Measurements from ENCODE around the gene FOXP3.
A peak's percentile ranks its signal among the peaks of the same experiment; 100 is the strongest.

The FOXP3 gene

GRCh38 chrX:49273181-49273727 is 8.7 kb upstream of the FOXP3 start:
- DNase-seq: no peak

DNA sequence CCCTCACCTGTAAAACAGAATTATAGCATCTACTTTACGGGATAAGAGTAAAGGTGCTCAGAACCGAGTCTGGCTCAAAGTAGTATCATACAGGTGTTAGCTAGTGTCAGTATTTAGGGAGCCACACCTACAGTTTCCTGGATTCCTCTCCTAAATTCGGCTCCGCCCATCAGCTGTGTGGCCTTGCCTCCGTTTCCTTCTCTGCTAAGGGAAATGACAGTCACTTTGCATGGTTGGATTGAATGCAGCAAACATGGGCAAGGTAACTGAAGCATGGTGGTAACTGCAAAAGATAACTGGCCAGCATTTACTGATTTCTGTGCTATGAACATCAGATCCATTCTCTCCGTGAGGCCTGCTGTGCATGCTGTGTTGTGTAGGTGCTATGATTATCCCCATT is 7.9 kb upstream of the FOXP3 start:
- DNase-seq: no peak

- no peak for DNase-seq
Observed at GRCh38 chrX:49271341-49271740, 6.8 kb upstream of the FOXP3 start.

GRCh38 chrX:49270249-49270921 is 5.9 kb upstream of the FOXP3 start:
- DNase-seq: no peak

DNA sequence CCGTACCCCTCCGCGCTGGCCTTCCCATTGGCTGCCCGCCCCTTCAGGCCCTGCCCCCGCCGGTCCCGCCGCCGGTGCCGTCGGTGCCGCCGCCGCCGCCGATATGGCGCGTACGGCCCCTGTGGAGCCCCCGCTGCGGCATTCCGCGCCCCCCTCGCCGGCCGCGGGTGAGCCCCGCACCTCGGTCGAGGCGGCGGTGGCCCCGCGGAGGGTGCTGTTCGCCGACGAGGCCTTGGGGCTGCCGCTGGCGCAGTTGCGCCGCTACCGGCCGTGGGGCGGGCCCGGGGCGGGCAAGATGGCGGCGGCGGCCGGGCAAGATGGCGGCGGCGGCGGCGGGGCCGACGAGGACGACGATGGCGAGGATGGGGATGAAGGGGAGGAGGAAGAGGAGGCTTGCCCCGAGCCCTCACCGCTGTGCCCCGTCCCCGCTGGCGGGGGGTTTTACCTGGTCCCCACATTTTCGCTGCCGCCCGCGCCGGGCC is 5.3 kb upstream of the FOXP3 start, which contains the start of gene PPP1R3F:
TSS of gene PPP1R3F (plus strand) at position 27 of the 482 bp plus-strand sequence. CDS start at position 104, 77 bp downstream.
- peak; percentile 73 for DNase-seq

- DNase-seq: peak; percentile 96
Observed at GRCh38 chrX:49269010-49269766, 4.7 kb upstream of the FOXP3 start.

DNA sequence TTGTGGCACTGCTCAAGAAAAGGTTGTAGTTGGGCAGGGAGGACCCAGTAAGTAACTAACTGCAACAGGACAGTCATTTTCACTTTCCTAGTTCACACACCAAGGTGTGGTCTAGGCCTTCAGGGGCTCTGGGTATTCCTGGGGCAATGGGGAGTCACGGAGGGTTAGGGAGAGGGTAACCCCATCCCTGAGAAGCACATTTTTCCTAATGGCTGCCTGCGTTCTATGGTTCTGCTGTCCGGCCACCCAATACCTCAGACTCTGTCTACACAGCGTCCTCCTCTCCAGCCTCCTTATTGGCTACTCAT is 4.1 kb upstream of the FOXP3 start:
- no peak for DNase-seq

- no peak for DNase-seq
Observed at GRCh38 chrX:49266523-49267445, 2.3 kb upstream of the FOXP3 start.

DNA sequence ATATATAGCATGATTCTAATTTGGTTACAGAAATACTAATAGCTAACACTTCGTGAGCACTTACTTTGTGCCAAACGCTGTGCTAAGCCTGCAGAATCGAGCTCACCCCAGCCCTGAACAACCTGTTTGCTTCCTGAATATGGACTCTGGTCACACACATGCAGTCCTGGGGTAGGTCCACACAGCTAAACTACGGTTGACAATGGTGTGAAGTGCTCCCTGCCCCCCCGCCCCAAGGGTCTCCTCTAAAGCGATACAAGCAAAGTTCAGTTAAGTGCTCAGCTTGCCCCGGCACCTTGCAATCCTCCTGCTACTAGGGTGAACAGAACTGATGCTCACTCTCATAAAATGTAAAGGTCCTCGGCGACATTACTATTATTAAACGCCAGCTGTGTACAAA is 879 bp downstream of the FOXP3 start:
- DNase-seq: no peak

- DNase-seq: no peak
Observed at GRCh38 chrX:49262603-49263002, 1.9 kb downstream of the FOXP3 start.

DNA sequence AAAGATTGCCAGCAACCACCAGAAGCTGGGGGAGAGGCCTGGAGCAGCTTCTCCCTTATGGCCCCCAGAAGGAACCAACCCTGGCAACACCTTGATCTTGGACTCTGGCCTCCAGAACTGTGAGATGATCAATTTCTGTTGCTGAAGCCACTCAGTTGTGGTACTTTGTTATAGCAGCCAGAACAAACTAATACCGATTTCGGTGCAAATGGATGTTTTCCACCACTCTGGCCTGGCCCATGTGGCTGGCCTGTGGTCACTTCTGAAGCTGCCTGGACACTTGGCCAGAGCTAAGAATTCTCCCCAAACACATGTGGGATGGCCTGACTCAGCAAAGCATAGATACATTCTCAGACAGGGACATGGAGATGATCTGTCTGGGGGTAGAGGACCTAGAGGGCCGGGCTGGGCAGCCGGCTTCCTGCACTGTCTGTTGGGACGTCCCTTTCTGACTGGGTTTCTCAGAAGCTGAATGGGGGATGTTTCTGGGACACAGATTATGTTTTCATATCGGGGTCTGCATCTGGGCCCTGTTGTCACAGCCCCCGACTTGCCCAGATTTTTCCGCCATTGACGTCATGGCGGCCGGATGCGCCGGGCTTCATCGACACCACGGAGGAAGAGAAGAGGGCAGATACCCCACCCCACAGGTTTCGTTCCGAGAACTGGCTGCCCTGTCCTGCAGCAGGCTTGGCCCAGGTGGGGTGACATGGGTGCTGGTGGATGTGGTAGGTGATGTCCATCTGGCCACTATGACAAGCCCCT is 4.1 kb downstream of the FOXP3 start:
- DNase-seq: no peak

DNA sequence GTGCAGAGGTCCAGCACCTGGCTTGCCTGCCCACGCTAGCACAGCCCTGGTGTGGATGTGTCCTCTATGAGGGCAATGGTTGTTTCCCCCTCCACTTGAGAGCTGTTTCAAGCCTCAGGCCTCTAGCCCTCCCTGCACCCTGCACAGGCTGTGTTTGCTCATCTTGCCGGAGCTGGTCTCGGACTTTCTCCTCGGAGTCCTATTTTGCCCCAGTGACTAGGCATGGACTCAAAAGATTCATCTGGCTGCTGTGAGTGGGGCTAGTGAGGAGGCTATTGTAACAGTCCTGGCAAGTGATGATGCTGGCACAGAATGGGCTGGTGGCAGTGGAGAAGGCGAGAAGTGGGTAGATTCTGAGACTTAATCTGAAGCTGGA is 5.8 kb downstream of the FOXP3 start:
- DNase-seq: no peak

- no peak for DNase-seq
Observed at GRCh38 chrX:49257846-49258748, 6.4 kb downstream of the FOXP3 start.

- no peak for DNase-seq
Observed at GRCh38 chrX:49257074-49257790, 7.3 kb downstream of the FOXP3 start.

- DNase-seq: no peak
Observed at GRCh38 chrX:49256268-49256995, 8.1 kb downstream of the FOXP3 start.

GRCh38 chrX:49254639-49255038 is 9.9 kb downstream of the FOXP3 start:
- no peak for DNase-seq

DNA sequence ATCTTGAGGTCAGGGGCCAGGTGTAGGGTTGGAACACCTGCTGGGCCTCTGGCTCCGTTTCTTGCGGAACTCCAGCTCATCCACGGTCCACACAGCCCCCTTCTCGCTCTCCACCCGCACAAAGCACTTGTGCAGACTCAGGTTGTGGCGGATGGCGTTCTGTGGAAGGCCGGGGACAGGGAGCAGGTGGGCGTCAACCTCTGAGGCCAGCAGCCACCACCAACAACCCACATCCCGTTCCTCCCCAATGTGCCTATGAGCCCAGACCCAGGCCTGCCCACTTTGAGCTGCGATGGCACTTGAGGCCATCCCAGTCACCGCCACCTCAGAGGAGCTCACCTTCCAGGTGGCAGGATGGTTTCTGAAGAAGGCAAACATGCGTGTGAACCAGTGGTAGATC is 13.2 kb downstream of the FOXP3 start:
- no peak for DNase-seq

- DNase-seq: no peak
Observed at GRCh38 chrX:49250578-49250977, 13.9 kb downstream of the FOXP3 start.

GRCh38 chrX:49250066-49250465 is 14.4 kb downstream of the FOXP3 start:
- DNase-seq: no peak
